HG03571 (cell line): ENCODE measurements around the gene AVEN.

Experiments
- ATAC-seq: cut with Tn5 transposase; IDR thresholded peaks from one replicate; pipeline ENCODE4 v1.9.1; 2021; ENCODE audit not compliant: unreplicated experiment

AVEN gene

GRCh38 chr15:33915571-33916407 lies 123.2 kb downstream of the AVEN start:
- no peak for ATAC-seq

- ATAC-seq: no peak
Observed at GRCh38 chr15:33913459-33913858, 125.5 kb downstream of the AVEN start.

GRCh38 chr15:33912326-33912725 lies 126.7 kb downstream of the AVEN start:
- no peak for ATAC-seq

GRCh38 chr15:33910741-33911140 lies 128.3 kb downstream of the AVEN start:
- no peak for ATAC-seq

- no peak for ATAC-seq
Observed at GRCh38 chr15:33908406-33908805, 130.6 kb downstream of the AVEN start.

- no peak for ATAC-seq
Observed at GRCh38 chr15:33907326-33907725, 131.7 kb downstream of the AVEN start.

- ATAC-seq: no peak
Observed at GRCh38 chr15:33903661-33904060, 135.3 kb downstream of the AVEN start.

GRCh38 chr15:33902043-33902442 lies 137.0 kb downstream of the AVEN start:
- no peak for ATAC-seq

- no peak for ATAC-seq
Observed at GRCh38 chr15:33894193-33894592, 144.8 kb downstream of the AVEN start.

GRCh38 chr15:33888176-33888575 lies 150.8 kb downstream of the AVEN start:
- ATAC-seq: no peak

GRCh38 chr15:33882921-33883320 lies 156.1 kb downstream of the AVEN start:
- no peak for ATAC-seq

GRCh38 chr15:33874156-33874555 lies 164.8 kb downstream of the AVEN start:
- ATAC-seq: no peak

- no peak for ATAC-seq
Observed at GRCh38 chr15:33872416-33873106, 166.4 kb downstream of the AVEN start.

- ATAC-seq: no peak
Observed at GRCh38 chr15:33871980-33872379, 167.0 kb downstream of the AVEN start.

- ATAC-seq: no peak
Observed at GRCh38 chr15:33866101-33866737, 172.8 kb downstream of the AVEN start.

- ATAC-seq: no peak
Observed at GRCh38 chr15:33865416-33865815, 173.6 kb downstream of the AVEN start.

- no peak for ATAC-seq
Observed at GRCh38 chr15:33864360-33865075, 174.5 kb downstream of the AVEN start.

- ATAC-seq: no peak
Observed at GRCh38 chr15:33860754-33861153, 178.2 kb downstream of the AVEN start.

- no peak for ATAC-seq
Observed at GRCh38 chr15:33859992-33860545, 178.9 kb downstream of the AVEN start.

GRCh38 chr15:33858836-33859235 lies 180.2 kb downstream of the AVEN start:
- no peak for ATAC-seq

- no peak for ATAC-seq
Observed at GRCh38 chr15:33857726-33858125, 181.3 kb downstream of the AVEN start.
